Brain microvascular endothelial cell (primary cell): ENCODE measurements around the gene USP54.

ENCODE experiments used
- DNase-seq: peaks from one replicate; pipeline ENCODE4 v3.0.0-alpha.2; 2020
- H3K27ac ChIP-seq: fragments of 250-450 bp; sonication (Bioruptor Pico); 2 replicates; pipeline ENCODE4 v1.5.1; 2020; ENCODE audit warnings: mild to moderate bottlenecking, moderate library complexity
- H3K27me3 ChIP-seq: fragments of 250-450 bp; sonication (Bioruptor Pico); replicated peaks from 2 replicates; pipeline ENCODE4 v1.5.1; 2020; ENCODE audit warnings: mild to moderate bottlenecking
- H3K36me3 ChIP-seq: fragments of 250-450 bp; sonication (Bioruptor Pico); replicated peaks from 2 replicates; pipeline ENCODE4 v1.5.1; 2020; ENCODE audit warnings: mild to moderate bottlenecking
- H3K4me3 ChIP-seq: 2 replicates; pipeline ENCODE4 v1.5.1; 2011; ENCODE audit warnings: low read depth, mild to moderate bottlenecking, control low read depth, low read length, moderate library complexity
- in situ Hi-C: cut with HindIII; loops from 2 replicates; pipeline ENCODE4 v1.10.0; 2017; ENCODE audit warnings: low sequenced_read_pairs, low pct_ligation_motif_present
- TF ChIP-seq, protein P1 (sequence below): IDR thresholded peaks from 2 replicates; pipeline ENCODE4 v1.5.1; 2011; ENCODE audit warnings: low read depth, mild to moderate bottlenecking, moderate library complexity, low read length, control low read depth, inconsistent platforms; ENCODE audit errors: missing control alignments

USP54 gene, protein sequence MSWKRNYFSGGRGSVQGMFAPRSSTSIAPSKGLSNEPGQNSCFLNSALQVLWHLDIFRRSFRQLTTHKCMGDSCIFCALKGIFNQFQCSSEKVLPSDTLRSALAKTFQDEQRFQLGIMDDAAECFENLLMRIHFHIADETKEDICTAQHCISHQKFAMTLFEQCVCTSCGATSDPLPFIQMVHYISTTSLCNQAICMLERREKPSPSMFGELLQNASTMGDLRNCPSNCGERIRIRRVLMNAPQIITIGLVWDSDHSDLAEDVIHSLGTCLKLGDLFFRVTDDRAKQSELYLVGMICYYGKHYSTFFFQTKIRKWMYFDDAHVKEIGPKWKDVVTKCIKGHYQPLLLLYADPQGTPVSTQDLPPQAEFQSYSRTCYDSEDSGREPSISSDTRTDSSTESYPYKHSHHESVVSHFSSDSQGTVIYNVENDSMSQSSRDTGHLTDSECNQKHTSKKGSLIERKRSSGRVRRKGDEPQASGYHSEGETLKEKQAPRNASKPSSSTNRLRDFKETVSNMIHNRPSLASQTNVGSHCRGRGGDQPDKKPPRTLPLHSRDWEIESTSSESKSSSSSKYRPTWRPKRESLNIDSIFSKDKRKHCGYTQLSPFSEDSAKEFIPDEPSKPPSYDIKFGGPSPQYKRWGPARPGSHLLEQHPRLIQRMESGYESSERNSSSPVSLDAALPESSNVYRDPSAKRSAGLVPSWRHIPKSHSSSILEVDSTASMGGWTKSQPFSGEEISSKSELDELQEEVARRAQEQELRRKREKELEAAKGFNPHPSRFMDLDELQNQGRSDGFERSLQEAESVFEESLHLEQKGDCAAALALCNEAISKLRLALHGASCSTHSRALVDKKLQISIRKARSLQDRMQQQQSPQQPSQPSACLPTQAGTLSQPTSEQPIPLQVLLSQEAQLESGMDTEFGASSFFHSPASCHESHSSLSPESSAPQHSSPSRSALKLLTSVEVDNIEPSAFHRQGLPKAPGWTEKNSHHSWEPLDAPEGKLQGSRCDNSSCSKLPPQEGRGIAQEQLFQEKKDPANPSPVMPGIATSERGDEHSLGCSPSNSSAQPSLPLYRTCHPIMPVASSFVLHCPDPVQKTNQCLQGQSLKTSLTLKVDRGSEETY (N-terminal part only)

DNA sequence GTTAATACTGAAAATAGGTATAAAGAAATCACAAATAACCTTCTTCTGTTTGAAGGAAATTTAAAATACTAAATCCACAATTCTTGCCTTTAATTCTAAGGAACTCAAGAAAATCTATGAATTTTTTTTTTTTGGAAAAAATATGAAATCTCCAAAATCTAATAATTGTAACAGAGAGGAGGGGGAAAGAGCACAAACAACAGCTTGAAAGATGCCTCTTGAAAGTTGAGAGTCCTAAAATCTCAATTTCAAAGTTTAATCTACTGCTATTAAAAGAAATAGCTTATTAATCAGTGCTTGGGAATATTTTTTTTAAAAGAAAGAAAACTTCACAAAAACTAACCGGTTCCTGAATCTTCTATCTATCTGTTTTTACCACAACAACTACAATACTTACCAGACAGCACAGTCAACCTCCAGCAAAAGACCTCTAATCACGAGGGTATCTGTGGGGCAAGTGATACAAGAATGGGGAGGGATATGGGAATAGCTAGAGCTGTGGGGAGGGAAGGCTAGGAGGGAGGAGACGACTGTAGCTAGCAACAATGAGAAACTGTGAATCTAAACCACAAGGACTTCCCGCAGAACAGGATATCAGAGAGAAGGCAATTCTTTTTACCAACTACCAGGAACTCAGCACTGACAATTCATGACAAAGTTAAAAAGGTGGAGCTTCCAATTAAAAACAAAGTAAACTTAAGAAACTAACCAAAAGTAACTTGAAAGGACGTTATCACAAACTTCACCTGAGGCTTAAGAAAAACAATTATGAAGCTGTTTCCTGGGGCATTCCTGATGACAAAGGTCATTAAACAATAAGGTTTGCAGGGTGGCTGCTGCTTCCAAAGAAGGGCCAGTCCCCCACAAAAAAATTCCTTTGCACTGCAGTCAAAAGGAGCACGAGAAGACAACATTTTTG is at the start of gene USP54:
USP54 (minus strand) TSS at position 462 of the 919 bp plus-strand sequence. CDS start 15,684 bp downstream, outside the sequence.
- Histone ChIP-seq H3K27ac (peak within 1 kb of the TSS; percentile 90), H3K4me3 (no peak within 1 kb of the TSS), H3K36me3 (no peaks in the 10 kb centered on the region), H3K27me3 (no peaks in the 10 kb centered on the region)
- TF ChIP-seq, protein P1, sequence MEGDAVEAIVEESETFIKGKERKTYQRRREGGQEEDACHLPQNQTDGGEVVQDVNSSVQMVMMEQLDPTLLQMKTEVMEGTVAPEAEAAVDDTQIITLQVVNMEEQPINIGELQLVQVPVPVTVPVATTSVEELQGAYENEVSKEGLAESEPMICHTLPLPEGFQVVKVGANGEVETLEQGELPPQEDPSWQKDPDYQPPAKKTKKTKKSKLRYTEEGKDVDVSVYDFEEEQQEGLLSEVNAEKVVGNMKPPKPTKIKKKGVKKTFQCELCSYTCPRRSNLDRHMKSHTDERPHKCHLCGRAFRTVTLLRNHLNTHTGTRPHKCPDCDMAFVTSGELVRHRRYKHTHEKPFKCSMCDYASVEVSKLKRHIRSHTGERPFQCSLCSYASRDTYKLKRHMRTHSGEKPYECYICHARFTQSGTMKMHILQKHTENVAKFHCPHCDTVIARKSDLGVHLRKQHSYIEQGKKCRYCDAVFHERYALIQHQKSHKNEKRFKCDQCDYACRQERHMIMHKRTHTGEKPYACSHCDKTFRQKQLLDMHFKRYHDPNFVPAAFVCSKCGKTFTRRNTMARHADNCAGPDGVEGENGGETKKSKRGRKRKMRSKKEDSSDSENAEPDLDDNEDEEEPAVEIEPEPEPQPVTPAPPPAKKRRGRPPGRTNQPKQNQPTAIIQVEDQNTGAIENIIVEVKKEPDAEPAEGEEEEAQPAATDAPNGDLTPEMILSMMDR: no peak
- peak; percentile 85 for DNase-seq
- in situ Hi-C loops: no loop called here

DNA sequence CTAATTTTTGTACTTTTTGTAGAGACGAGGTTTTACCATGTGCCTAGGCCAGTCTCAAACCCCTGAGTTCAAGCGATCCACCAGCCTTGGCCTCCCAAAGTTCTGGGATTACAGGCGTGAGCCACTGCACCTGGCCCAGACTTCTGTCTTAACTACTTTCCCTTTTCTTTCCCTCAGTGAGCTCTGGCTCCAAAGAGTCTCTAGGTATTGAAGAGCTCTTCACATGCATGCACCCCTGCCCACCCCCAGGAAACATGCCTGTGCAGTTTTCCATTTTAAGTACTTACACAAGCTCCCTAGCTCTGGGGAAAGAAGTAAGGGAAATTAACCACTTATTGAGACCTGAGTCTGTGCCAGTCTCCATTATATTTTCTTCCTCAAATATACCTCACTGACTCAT is 48.1 kb upstream of the USP54 start:
- no peak overlapping the region for H3K27ac ChIP-seq
- TF ChIP-seq, protein P1: no peak
- in situ Hi-C loops: no loop called here
- no peak overlapping the region for H3K4me3 ChIP-seq
- no peaks in the 10 kb centered on the region for H3K36me3 ChIP-seq
- no peak for DNase-seq
- no peaks in the 10 kb centered on the region for H3K27me3 ChIP-seq

DNA sequence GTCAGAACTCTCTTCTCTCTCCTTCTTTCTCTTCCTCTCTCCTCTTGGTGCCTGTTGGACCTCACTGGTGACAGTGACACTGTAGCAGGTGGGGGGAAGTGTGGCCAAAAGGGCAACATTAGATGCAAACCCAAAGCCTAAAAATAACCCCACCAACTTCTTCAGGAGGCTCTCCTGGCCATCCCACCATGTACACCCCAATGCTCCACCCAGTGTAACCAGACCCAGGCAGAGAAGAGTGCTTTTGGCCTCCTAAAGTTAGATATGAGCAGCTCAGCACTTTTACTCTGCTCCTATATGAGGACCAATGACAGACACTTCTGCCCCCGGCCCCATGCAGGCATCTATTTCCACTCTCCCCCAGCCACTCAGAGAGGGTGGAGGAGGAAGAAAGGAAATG is 44.6 kb upstream of the USP54 start:
- H3K27me3 ChIP-seq: no peaks in the 10 kb centered on the region
- in situ Hi-C loops: no loop called here
- H3K27ac ChIP-seq: no peak overlapping the region
- no peak overlapping the region for H3K4me3 ChIP-seq
- TF ChIP-seq, protein P1: no peak
- no peaks in the 10 kb centered on the region for H3K36me3 ChIP-seq
- no peak for DNase-seq

DNA sequence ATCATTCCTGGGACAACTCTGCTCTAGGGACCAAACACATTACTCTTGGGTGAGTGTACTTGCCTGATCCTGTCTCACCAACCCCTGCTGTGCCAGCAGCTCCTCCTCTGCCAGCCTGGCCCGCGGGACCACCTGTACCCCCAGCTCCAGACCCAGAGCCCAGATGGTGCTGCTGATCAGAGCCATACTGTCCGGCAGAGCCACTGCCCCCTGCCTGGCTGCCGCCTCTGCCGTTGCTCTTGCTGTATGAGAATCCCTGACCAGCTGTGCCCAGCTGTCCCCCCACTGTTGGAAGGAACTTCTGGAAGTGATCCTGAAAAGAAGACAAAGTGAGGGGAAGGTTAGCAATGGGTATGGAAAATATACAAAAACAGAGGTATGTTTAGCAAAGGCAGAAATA is 43.3 kb upstream of the USP54 start:
- Histone ChIP-seq H3K36me3 (no peaks in the 10 kb centered on the region), H3K4me3 (no peak overlapping the region), H3K27me3 (no peaks in the 10 kb centered on the region), H3K27ac (no peak overlapping the region)
- no peak for DNase-seq
- in situ Hi-C loops: no loop called here
- TF ChIP-seq, protein P1: no peak

DNA sequence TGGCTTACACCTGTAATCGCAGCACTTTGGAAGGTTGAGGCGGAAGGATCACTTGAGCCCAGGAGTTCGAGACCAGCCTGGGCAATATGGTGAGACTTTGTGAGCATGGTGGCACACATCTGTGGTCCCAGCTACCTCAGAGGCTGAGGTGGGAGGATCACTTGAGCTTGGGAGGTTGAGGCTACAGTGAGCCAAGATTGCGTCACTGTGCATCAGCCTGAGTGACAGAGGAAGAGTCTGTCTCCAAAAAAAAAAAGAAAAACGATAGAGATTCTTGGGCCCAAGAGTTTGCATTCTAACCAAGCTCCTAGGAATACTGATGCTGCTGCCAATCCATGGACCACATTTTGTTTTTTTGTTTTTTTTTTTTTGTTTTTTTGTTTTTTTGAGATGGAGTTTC is 38.0 kb upstream of the USP54 start:
- no peak overlapping the region for H3K27ac ChIP-seq
- TF ChIP-seq, protein P1: no peak
- H3K36me3 ChIP-seq: no peaks in the 10 kb centered on the region
- H3K4me3 ChIP-seq: no peak overlapping the region
- H3K27me3 ChIP-seq: no peaks in the 10 kb centered on the region
- no peak for DNase-seq
- in situ Hi-C loops: no loop called here
